HFF-Myc (cell line): ENCODE data around the gene PPA1.
A peak's percentile ranks its signal among the peaks of the same experiment; 100 is the strongest.

Experiments
- DNase-seq: peaks from one replicate; pipeline ENCODE4 v3.0.0-alpha.2; 2011; ENCODE audit warnings: low read depth; ENCODE audit errors: extremely low read depth
- H3K4me3 ChIP-seq: replicated peaks from 2 replicates; pipeline ENCODE4 v1.5.1; 2011; ENCODE audit warnings: low read depth, mild to moderate bottlenecking, control low read depth, low read length
- CTCF ChIP-seq: IDR thresholded peaks from 2 replicates; pipeline ENCODE4 v1.5.1; 2012; ENCODE audit warnings: mild to moderate bottlenecking, low read depth, low read length, control low read depth; ENCODE audit errors: missing control alignments

The PPA1 gene

GRCh38 chr10:70169011-70169410 is 64.2 kb downstream of the PPA1 start:
- TF ChIP-seq CTCF: no peak
- H3K4me3 ChIP-seq: peak overlapping the region; percentile 70
- DNase-seq: no peak

- no peak for DNase-seq
- TF ChIP-seq CTCF: no peak
- H3K4me3 ChIP-seq: no peak overlapping the region
Measured at GRCh38 chr10:70167246-70167645, 66.0 kb downstream of the PPA1 start.

GRCh38 chr10:70166394-70166793 is 66.8 kb downstream of the PPA1 start:
- no peak overlapping the region for H3K4me3 ChIP-seq

GRCh38 chr10:70164163-70164562 is 69.1 kb downstream of the PPA1 start:
- no peak for DNase-seq
- H3K4me3 ChIP-seq: no peak overlapping the region
- no peak for TF ChIP-seq CTCF

More at GRCh38 chr10:70166394-70166793, 66.8 kb downstream of the PPA1 start:
- TF ChIP-seq CTCF: no peak
- no peak for DNase-seq

- TF ChIP-seq CTCF: no peak
- DNase-seq: no peak
- no peak overlapping the region for H3K4me3 ChIP-seq
Measured at GRCh38 chr10:70163448-70163847, 69.8 kb downstream of the PPA1 start.

GRCh38 chr10:70162892-70163201 is 70.4 kb downstream of the PPA1 start:
- no peak for TF ChIP-seq CTCF
- no peak overlapping the region for H3K4me3 ChIP-seq
- DNase-seq: no peak

GRCh38 chr10:70162151-70162891 is 70.9 kb downstream of the PPA1 start:
- no peak for DNase-seq
- H3K4me3 ChIP-seq: no peak overlapping the region
- TF ChIP-seq CTCF: no peak
